COLO668 (cell line): ENCODE results near the gene ATP6V1B1.

Experiments
- DNase-seq: peaks from one replicate; lab custom pipeline; 2025; ENCODE audit not compliant: unreplicated experiment; lab: John Stamatoyannopoulos, UW

The ATP6V1B1 gene

GRCh38 chr2:70943205-70943871 is 7.6 kb downstream of the ATP6V1B1 start:
- no peak for DNase-seq

DNA sequence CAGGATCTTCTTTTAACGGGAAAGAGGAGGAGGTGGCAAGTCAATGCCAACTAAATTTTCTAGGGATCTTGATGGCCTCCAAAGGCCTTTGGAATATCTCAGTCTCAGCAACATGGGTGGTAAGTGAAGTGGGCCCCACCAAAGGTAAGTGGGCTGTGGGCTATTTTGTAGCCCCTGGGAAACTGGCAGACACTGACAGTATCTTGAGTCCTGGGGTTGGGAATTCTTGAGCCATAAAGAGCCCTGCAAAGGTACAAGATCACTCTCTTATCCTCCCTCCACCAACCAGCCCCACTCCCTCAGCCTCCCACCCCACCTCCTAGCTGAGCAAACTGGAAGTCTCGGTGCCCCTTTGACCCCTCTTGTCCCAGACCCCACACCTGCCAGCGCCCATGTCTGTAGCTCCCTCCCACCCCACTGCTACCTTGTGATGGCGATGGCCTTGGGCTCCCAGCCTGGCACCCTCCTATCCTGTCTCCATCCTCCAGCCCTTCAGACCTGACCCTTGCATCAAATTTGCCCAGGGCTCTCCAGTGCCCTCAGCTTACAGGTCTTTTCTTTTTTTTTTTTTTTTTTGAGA is 8.5 kb downstream of the ATP6V1B1 start:
- no peak for DNase-seq

DNA sequence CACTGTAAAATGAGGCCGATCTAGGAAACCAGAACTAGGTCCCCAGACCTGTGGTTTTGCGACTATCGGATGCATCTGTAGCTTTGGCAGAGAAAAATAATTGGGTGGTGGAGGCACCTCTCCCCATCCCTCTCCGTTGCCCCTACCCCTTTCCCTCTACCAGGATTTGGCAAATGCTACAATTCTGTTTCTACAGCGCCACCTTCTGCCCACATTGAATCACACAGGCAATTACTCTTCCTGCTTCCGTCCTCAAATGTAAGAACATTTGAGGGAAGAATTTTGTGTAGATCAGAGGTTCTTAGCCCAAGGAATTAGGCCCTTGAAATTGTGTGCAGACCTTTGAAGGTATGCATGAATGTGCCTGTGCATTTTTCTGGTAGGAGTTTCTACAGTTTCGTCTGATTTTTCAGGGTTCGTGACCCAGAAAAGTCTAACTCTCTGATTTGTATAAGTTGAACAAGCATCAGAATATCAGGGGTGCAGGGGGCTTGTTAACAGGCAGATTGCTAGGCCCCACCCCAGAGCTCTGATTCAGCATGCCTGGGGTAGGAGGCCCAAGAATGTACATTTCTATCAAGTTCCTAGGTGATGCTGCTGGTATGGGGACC is 11.2 kb downstream of the ATP6V1B1 start:
- DNase-seq: peak; percentile 58

DNA sequence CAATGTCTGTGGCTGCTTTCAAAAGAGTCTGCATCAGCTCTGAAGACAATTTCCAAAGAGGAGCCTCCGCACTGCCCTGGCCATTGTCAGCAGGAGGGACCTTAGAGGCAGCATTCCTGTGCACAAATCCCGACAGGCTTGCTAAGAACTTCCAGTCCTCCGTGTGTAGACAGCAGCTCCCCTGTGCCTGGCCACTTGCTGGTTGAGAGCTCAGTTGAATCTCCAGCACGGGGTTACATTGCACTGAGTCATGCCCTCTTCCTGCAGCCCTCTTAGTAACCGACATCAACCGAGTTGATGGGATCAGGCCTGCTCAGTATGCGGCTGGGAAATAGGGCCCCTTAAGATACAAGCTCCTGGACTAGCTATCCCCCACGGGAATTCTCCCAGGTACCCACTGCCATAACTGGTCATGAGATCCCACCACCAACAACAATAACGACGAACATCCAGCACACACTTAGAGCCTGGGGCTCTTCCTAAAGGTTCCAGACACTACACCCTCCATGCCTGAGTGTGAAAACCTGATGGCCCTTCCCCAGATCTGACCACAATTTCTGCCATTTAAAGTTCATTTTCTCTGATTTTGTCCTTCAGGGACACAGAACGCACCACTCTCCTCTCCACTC is 12.0 kb downstream of the ATP6V1B1 start:
- no peak for DNase-seq

GRCh38 chr2:70948337-70949003 is 12.8 kb downstream of the ATP6V1B1 start:
- peak; percentile 79 for DNase-seq

GRCh38 chr2:70949086-70949485 is 13.4 kb downstream of the ATP6V1B1 start:
- no peak for DNase-seq

DNA sequence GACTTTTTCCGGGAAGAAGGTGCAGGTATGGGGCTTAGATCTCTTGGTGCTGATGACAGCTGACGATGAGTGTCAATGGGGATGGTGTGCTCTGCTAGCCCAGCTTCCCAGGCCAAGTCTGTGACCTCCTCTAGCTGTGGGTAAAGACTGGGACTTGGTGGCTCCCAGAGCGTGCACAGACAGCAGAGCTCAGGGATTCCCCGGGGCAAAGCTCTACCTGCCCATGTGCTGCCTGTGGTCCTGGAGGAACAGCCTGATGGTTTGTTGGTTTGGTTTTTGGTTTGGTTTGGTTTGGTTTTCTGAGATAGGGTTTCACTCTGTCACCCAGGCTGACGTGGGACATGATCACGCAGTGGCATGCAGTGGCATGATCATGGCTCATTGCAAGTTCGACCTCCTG is 19.2 kb downstream of the ATP6V1B1 start:
- DNase-seq: no peak

DNA sequence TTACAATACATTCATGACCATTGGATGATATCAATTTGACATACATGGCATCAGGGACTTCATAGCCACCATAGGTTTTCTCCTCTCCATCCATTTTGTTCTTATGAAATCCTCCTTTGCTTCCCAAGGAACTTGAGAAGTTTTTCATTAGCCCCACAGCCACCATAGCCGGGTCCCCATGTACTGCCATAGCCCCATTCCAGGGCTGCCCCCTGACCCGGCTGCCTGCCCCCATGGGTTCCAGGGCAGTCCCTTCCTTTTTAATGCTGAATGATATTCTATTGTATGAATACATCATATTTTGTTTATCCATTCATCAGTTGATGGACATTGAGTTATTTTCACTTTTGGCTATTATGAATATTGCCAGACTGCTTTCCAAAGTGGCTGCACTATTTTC is 20.4 kb downstream of the ATP6V1B1 start:
- DNase-seq: no peak

GRCh38 chr2:70957798-70958197 is 22.1 kb downstream of the ATP6V1B1 start:
- DNase-seq: no peak

- no peak for DNase-seq
These were observed 23.1 kb downstream of the ATP6V1B1 start for GRCh38 chr2:70958759-70959158.

GRCh38 chr2:70959271-70959761 is 23.6 kb downstream of the ATP6V1B1 start:
- no peak for DNase-seq

DNA sequence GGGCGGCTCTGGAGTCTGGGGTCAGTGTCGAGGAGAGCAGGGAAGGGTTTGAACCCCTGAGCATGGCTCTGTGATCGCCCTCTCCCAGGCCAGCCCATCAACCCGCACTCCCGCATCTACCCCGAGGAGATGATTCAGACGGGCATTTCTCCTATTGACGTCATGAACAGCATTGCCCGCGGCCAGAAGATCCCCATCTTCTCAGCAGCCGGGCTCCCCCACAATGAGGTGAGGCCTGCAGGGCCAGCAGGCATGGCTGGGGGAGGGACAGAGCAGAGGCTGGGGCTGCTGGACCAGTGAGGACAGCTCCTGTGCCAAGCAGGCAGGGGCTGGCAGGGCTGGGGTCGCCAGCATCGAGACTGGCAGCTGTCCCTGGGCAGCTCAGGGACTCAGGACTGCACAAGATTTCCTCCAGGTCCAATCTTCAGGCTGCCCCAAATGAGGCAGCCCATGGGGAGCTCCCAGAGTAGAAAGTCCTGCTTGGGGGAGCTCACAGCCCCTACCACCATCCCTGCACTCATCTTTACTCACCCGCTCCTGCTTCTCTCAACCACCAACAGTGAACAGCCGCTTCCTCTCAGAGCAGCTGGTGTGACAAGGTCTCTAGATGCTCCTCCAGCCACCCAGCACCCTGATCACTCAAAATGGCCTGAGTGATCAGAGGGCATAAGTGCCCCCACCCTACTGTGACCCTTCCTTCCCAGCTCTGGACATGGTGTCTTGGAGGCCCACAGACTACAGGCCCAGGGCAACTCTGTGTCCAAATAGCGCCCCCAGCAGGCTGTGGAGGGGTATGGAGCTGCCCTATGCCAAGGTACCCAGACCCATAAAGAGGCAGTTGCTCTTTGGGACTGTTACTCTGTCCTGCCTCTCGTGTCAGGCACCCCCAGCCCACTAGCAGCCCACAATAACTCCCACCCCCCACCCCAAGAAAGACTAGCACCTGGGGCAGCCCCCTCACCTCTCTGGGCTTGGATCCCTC is 24.4 kb downstream of the ATP6V1B1 start:
- no peak for DNase-seq

- DNase-seq: no peak
These were observed 25.3 kb downstream of the ATP6V1B1 start for GRCh38 chr2:70960833-70961647.

DNA sequence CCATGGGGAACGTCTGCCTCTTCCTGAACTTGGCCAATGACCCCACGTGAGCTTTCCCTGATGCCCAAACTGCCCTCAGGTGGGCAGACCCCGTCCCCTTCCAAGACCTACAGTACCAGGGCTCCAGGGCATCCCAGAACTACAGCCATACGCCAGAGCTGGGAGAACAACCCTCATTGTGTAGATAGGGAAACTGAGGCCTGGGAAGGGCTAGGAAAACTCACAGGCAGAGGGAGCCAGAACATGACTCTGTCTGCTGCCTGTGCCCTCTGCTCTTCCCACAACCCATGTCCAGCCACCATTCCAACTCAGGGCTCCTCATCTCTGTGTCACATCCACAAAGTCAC is 25.9 kb downstream of the ATP6V1B1 start:
- DNase-seq: no peak

GRCh38 chr2:70962211-70962884 is 26.6 kb downstream of the ATP6V1B1 start:
- no peak for DNase-seq

- no peak for DNase-seq
These were observed 27.5 kb downstream of the ATP6V1B1 start for GRCh38 chr2:70962885-70963878.

- DNase-seq: no peak
These were observed 28.4 kb downstream of the ATP6V1B1 start for GRCh38 chr2:70964133-70964532.
